ENCODE measurements around the gene EHMT1.
A peak's percentile ranks its signal among the peaks of the same experiment; 100 is the strongest.

DNA sequence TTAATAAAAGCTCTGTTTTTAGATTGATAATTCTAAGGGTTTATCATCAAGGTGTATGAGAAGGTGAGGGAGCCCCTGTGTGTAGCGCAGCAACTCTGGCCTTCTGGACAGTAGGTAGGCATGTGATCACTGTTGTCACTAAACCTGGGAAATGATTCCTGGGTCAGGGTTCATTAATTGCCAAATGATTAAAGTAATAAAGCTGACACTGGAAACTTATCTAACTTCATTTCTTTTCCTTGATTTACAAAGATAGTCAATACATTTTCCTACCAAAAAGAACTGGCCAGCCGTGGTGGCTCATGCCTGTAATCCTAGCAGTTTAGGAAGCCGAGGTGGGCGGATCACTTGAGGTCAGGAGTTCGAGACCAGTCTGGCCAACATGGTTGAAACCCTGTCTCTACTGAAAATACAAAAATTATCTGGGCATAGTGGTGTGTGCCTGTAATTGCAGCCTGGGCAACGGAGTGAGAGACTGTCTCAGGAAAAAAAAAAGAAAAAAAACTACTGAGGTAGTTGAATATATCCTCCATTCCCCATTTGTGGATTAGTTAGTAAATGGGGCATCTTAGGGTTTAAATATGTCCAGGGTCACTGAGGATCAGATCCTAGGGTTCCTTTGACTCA is 2.4 kb downstream of the EHMT1 start:
- TF ChIP-seq POLR2A (IDR thresholded peaks at IDR 0.05), result no peak
- TF ChIP-seq, protein P1, sequence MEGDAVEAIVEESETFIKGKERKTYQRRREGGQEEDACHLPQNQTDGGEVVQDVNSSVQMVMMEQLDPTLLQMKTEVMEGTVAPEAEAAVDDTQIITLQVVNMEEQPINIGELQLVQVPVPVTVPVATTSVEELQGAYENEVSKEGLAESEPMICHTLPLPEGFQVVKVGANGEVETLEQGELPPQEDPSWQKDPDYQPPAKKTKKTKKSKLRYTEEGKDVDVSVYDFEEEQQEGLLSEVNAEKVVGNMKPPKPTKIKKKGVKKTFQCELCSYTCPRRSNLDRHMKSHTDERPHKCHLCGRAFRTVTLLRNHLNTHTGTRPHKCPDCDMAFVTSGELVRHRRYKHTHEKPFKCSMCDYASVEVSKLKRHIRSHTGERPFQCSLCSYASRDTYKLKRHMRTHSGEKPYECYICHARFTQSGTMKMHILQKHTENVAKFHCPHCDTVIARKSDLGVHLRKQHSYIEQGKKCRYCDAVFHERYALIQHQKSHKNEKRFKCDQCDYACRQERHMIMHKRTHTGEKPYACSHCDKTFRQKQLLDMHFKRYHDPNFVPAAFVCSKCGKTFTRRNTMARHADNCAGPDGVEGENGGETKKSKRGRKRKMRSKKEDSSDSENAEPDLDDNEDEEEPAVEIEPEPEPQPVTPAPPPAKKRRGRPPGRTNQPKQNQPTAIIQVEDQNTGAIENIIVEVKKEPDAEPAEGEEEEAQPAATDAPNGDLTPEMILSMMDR (IDR thresholded peaks at IDR 0.05), result peak in 1 of 4 donors; percentile 16

Data from right lobe of liver (tissue), 4 donors.